Gastroesophageal sphincter (tissue), 4 donors: ENCODE data around the gene NOL4L. TPM values are rescaled to one million over a fixed set of nuclear protein-coding genes. Genes with fewer than 3 reads are reported as not detected.

Source experiments
- ATAC-seq: fragments of 150-250 bp; one replicate; pipeline ENCODE4 v1.9.1; 2016; ENCODE audit warnings: mild to moderate bottlenecking, moderate library complexity
- H3K27ac ChIP-seq, 4 donors: fragments of 200-600 bp; sonication (generic) in 3 of 4; 1 replicate in 3 of 4; 2 replicates in 1 of 4; pipeline ENCODE4 v1.5.1; 2016 to 2019
- H3K27me3 ChIP-seq: fragments of 200-600 bp; sonication (generic); one replicate; pipeline ENCODE4 v1.5.1; 2019
- H3K36me3 ChIP-seq, 2 donors: fragments of 200-600 bp; sonication (generic); one replicate each; pipeline ENCODE4 v1.5.1; 2019; ENCODE audit warnings: control low read depth in 1 of 2
- H3K4me1 ChIP-seq, 3 donors: fragments of 200-600 bp; sonication (generic); 1 replicate in 2 of 3; 2 replicates in 1 of 3; pipeline ENCODE4 v1.5.1; 2016 to 2019; ENCODE audit warnings: control low read depth in 2 of 3
- H3K4me3 ChIP-seq, 2 donors: fragments of 200-600 bp; sonication (generic); one replicate each; pipeline ENCODE4 v1.5.1; 2019; ENCODE audit warnings: mild to moderate bottlenecking in 1 of 2, moderate library complexity in 1 of 2
- H3K9me3 ChIP-seq, 3 donors: fragments of 200-600 bp; sonication (generic); one replicate each; pipeline ENCODE4 v1.5.1; 2017 to 2019; ENCODE audit warnings: control low read depth in 2 of 3
- EP300 ChIP-seq: sonication (generic); formaldehyde crosslinking; IDR thresholded peaks from one replicate; pipeline ENCODE4 v1.6.1; 2017; ENCODE audit warnings: antibody characterized with exemption, mild to moderate bottlenecking
- POLR2A ChIP-seq, 2 donors: fragments of 450-650 bp; IDR thresholded peaks; one replicate each; pipeline ENCODE4 v1.6.1; 2017; ENCODE audit warnings: antibody characterized with exemption in 2 of 2, mild to moderate bottlenecking in 2 of 2, moderate library complexity in 1 of 2
- POLR2AphosphoS5 ChIP-seq: sonication (generic); formaldehyde crosslinking; IDR thresholded peaks from one replicate; pipeline ENCODE4 v1.6.1; 2017; ENCODE audit warnings: antibody characterized with exemption
- WGBS, 2 donors: methylation state at CpG; one replicate each; pipeline ENCODE4 v1.1.5; 2018; ENCODE audit warnings: low coverage in 1 of 2; 5-methylcytosine and 5-hydroxymethylcytosine counted together
- total RNA-seq, 4 donors: library from RNA; depleted of rRNA; stranded (reverse); fragments of >200 nt; gene quantifications; one replicate each; pipeline ENCODE4 v1.1.0, GENCODE V29; 2016
- TF ChIP-seq, protein P1 (sequence below), 4 experiments: fragments of 200-600 bp in 2 of 4; fragments of 450-650 bp in 2 of 4; sonication (generic) in 1 of 4; IDR thresholded peaks; one replicate each; pipeline ENCODE4 v1.5.1; 2017 to 2019; ENCODE audit warnings: antibody characterized with exemption in 4 of 4, mild to moderate bottlenecking in 2 of 4, moderate library complexity in 2 of 4

The NOL4L gene
- total RNA-seq, 4 donors from 2014 or later, result 9.0 to 14.7 (median 10.8) TPM

- H3K4me1 ChIP-seq, result peaks cover 0 to 8% (median 0%) of the 10 kb centered on the region in 3 donors
- H3K27me3 ChIP-seq, result no peaks in the 10 kb centered on the region
- TF ChIP-seq, protein P1, sequence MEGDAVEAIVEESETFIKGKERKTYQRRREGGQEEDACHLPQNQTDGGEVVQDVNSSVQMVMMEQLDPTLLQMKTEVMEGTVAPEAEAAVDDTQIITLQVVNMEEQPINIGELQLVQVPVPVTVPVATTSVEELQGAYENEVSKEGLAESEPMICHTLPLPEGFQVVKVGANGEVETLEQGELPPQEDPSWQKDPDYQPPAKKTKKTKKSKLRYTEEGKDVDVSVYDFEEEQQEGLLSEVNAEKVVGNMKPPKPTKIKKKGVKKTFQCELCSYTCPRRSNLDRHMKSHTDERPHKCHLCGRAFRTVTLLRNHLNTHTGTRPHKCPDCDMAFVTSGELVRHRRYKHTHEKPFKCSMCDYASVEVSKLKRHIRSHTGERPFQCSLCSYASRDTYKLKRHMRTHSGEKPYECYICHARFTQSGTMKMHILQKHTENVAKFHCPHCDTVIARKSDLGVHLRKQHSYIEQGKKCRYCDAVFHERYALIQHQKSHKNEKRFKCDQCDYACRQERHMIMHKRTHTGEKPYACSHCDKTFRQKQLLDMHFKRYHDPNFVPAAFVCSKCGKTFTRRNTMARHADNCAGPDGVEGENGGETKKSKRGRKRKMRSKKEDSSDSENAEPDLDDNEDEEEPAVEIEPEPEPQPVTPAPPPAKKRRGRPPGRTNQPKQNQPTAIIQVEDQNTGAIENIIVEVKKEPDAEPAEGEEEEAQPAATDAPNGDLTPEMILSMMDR (IDR thresholded peaks at IDR 0.05), result no peak
- TF ChIP-seq EP300 (no peak), POLR2AphosphoS5 (no peak), POLR2A (IDR thresholded peaks at IDR 0.05) (no peak)
- 66 to 94% methylated on average over 3 of the region's 3 CpGs for WGBS, 2 donors
- peaks cover 0 to 22% of the 10 kb centered on the region in 2 donors for H3K36me3 ChIP-seq
- H3K27ac ChIP-seq, result no peak overlapping the region
- no peak for ATAC-seq
- H3K9me3 ChIP-seq, result no peaks in the 10 kb centered on the region
- no peak overlapping the region for H3K4me3 ChIP-seq
These were observed 188.4 kb downstream of the NOL4L start for GRCh38 chr20:32396646-32397160.

DNA sequence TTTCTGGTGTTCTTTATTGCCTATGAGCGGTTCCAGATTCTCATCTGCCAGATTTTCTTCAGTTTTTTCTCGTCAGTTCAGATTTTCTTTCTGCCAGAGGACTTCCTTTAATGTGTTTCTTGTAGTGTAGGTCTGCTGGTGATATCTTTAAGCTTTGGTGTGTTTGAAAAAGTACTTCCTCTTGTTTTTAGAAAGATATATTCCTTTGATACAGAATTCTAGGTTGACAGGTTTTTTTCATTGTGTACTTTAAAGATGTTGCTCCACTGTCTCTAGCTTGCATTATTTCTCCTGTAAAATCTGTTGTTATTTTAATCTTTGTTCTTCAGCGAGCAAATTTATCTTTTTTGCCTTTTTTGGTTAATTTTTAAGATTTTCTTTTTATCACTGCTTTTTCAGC lies 190.1 kb downstream of the NOL4L start:
- Histone ChIP-seq H3K36me3 (peaks cover 0 to 34% of the 10 kb centered on the region in 2 donors), H3K4me1 (peaks cover 0 to 13% (median 0%) of the 10 kb centered on the region in 3 donors), H3K27ac (no peak overlapping the region), H3K27me3 (no peaks in the 10 kb centered on the region), H3K4me3 (no peak overlapping the region), H3K9me3 (no peaks in the 10 kb centered on the region)
- TF ChIP-seq POLR2A (IDR thresholded peaks at IDR 0.05), result no peak
- no peak for TF ChIP-seq EP300
- TF ChIP-seq, protein P1 (IDR thresholded peaks at IDR 0.05), result no peak
- TF ChIP-seq POLR2AphosphoS5, result no peak
- WGBS, 2 donors, result 84 to 97% methylated on average over 3 of the region's 3 CpGs
- ATAC-seq, result no peak

Other genes with a start within 250 kb of the NOL4L start
- 10 to 100 TPM; 43.5 to 79.8 (median 58.4) TPM for gene ASXL1, start 227.0 kb downstream of the NOL4L start, total RNA-seq
- gene C20orf203, start 88.6 kb upstream of the NOL4L start, total RNA-seq, result under 1 TPM in 1 of 4 donors, not detected in 3; 0.13 TPM
- gene COMMD7, start 158.1 kb upstream of the NOL4L start, total RNA-seq, result 10 to 100 TPM; 25.0 to 33.2 (median 30.7) TPM
- 1 to 10 TPM in 1 of 4 donors, under 1 TPM in 2, not detected in 1; 0.47 to 2.3 (median 0.81) TPM for gene DNMT3B, start 177.1 kb upstream of the NOL4L start, total RNA-seq
- 100 to 1,000 TPM; 148 to 158 (median 150) TPM for gene MAPRE1, start 234.6 kb upstream of the NOL4L start, total RNA-seq